HG03432 (cell line): ENCODE results near the gene MXD1.

Source experiments
- ATAC-seq: cut with Tn5 transposase; IDR thresholded peaks from one replicate; pipeline ENCODE4 v1.9.1; 2021; ENCODE audit warnings: mild to moderate bottlenecking, moderate library complexity; ENCODE audit not compliant: unreplicated experiment

Gene MXD1

DNA sequence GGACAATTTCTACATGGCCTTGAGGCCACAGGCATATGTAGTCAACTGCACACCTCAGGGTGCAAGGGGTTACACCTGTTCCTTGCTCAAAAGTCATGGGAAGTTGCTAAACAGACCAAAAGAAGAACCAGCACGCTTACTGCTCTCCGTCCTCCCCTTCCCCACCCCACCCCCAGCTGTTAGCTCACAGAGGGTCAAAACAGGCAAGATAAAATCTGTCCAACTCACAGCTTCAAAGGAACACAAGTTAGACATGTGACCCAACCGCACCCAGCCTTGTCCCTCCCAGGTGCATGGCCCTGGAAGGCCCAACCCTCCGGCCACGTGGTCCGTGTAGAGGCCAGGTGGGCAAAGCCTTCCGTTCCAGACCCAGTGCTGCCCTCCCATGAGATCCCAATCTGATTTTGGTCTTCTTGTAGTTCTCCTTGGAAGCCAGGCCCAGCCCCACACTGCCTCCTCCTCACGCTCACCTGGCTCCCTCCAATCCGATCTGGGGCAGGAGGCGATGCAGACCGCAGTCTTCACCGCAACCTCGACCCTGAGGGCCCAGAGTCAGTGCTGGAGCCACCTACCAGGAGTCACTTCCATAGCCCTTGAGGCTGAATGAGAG lies 61.0 kb downstream of the MXD1 start:
- ATAC-seq = no peak

DNA sequence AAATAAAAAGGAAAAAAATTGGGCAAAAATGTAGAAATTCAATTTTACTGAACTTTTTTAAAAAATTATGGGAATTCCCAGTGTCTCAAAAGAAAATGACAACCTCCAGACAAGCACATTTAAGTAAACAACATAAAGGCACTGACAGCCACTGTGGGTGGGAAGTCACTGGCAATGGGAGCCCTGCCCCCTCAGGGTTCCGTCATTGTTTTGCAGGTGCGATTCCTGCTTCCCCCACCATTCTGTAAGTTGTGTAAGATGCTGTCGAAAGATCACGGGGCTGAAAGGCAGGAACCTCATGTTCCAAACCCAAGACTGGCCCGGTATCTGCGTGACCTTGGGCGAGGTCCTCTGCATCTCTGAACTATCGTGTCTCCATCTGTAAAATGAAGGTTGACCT lies 62.3 kb downstream of the MXD1 start:
- no peak for ATAC-seq

DNA sequence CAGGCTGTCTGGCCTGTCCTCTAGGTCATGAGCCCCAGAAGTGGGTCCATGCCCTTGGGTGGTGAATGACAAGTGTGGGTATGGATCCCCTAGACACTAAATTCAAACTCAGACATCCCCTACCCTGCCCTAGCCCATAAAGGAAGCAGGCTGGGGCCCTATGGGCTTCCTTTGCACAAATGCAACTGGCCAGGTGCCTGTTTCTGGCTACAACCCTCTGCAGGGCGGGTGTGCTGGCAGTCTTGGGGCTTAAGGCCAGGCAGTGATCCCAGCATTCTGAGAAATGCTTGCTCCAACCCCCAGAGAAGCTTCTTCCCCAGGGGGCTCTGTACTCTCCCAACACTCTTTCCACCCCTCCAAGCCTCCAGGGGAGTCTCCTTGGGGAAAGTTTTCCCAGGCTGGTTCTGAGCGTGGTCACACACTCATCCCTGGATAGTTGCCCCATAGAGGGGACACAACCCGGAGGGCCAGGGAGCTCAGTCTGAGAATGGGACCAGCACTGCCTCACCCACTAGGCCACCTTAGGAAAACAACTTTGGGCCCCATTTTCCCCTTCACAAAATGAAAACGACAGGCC lies 63.1 kb downstream of the MXD1 start:
- ATAC-seq = no peak

DNA sequence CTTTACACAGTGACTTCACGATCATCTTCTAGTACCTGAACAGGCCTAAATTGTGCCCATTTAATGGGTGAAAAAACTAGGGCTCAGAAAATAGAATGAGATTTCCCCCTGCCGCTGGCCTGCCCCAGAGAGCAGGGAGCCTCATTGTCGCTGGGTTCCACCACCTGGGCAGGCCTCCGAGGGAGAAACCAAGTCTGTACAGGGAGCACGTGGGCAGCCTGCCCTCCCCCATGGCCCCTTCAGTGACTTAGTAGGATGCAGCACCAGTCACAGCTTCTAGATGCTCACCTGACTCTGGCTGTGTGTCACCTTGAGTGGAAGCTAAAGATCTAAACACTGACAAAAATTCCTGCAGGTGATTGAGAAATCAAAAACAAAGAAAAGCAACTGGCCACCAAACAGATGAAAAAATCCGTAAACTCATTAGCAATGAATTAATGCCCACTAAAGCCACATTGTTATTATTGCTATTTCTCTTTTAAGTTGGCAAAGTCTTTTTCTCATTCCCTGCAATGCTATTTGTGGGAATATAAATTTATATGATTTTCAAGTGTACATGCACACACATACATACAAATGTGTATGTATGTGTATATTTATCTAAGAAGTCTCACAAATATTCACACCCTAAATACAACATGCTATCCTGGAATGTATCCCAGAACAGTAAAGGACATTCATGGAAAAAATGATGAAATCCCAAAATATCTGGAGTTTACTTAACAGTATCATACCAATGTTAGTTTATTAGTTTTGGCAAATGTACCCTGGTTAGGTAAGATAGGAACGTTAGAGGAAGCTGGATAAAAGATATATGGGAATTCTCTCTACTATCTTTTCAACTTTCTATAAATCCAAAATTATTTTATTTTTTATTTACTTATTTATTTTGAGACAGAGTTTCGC lies 65.2 kb downstream of the MXD1 start:
- ATAC-seq = no peak

DNA sequence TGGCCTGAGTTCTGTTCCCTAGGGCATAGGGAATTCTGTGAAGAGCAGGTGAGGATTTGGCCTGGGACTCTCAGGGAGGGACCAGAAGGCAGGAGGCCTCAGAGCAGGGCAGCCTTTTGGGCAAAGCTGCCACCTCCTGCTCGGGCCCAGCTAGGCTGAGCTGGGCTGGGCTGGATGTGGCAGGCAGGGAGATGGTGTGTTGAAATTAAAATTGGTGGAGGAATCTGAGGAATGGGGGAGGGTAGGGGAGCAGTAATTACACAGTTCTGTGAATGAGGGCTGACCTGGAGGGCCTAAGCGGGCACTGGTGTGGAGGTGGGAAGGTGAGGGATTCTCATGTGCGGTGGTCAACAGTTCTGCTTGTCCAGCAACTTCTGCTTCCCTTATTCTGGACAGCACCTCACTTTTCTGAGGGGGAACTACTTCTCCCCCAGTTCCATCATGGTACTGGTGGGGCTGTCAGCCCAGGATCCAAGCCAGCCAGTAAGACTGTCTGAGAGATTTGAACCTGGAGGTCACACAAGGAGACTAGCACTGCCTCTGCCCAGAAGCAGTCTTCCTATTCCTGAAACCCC lies 68.6 kb downstream of the MXD1 start:
- no peak for ATAC-seq

DNA sequence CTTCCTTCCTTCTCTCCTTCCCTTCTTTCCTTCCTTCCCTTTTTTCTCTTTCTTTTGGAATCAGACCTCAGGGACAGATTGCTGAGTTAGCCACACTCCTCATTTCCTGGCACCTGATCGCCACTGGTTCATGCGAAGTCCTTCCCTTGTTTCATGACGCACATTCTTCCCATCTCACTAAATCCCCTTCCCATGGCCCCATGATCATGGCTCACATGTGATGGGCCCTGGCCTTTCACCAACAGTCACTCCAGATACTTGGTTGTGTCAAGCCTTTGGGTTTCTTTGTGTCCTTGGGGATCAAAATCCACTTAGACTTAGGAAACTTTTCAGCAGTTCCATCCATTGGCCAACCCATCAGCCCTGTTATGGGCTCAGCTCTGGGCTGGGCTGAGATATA lies 70.3 kb downstream of the MXD1 start:
- ATAC-seq = no peak

DNA sequence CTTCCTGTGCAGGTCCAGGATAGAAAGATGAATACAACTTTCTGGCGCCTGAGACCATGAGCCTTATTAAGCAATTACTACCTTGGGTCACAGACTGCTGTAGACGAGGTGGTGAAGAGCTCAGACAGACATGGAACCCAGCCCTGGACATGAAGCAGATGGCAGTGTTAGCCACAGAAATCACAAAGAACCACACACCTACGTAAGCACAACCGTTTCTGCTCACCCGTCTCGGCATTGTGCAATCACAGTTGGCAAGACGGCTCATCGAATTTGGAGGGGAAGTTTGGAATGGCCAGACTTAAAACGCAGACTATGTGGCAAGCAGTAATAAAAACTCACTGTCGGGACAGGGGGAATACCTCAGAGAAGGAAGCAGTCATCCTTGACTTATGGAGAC lies 70.8 kb downstream of the MXD1 start:
- ATAC-seq = no peak

DNA sequence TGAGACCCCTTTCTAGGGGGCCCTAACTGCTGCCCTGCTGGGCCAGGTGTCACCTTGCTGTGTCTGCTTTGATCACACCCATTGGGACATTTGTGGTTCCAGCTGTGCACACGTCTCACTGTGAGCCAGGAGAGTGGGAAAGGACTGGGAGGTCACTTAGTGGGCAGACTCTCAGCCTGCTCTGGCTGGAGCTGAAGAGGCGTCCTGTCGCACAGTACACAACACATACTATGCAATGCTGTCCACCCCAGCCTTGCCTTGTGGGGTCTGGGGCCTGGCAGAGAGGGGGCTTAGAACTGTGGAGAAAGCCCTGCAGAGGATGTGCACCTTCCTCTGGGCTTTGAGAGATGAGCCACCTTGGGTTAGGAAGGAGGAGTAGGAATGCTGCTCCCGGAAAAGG lies 71.8 kb downstream of the MXD1 start:
- no peak for ATAC-seq

DNA sequence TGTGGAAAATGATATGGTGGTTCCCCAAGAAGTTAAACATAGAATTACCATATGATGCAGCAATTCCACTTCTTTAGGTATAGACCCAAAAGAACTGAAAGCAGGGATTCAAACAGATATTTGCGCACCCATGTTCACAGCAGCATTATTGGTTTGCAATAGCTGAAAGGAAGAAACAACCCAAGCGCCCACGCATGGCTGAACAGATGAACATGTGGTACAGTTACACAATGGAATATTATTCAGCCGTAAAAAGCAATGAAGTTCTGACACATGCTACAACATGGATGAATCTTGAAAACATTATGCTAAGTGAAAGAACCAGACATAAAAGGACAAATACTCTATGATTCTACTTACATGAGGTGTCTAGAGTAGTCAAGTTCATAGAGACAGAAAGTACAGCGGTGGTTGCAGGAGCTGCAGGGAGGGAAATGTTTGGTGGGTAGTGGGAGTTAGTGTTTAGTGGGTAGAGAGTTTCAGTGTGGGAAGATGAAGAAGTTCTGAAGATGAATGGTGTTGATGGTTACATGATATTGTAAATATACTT lies 73.3 kb downstream of the MXD1 start:
- ATAC-seq = no peak

DNA sequence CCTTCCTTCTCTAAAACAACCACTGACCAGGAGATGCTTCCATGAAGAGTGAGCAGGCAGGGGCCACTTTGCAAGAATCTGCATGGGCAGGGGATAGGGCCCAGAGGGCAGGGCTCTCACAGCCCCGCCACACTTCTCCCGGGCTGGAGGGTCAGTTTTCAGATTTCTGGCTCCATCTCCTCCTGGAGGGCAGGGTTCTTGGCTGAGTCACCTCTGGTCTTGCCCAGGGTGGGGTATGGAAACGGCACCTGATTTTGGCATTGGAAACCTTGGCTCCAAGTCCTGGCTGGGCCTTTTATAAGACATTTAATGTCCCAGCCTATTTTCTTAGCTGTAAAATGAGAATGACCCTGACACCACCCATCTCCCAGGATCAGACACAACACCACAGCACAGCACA lies 74.1 kb downstream of the MXD1 start:
- ATAC-seq = no peak

DNA sequence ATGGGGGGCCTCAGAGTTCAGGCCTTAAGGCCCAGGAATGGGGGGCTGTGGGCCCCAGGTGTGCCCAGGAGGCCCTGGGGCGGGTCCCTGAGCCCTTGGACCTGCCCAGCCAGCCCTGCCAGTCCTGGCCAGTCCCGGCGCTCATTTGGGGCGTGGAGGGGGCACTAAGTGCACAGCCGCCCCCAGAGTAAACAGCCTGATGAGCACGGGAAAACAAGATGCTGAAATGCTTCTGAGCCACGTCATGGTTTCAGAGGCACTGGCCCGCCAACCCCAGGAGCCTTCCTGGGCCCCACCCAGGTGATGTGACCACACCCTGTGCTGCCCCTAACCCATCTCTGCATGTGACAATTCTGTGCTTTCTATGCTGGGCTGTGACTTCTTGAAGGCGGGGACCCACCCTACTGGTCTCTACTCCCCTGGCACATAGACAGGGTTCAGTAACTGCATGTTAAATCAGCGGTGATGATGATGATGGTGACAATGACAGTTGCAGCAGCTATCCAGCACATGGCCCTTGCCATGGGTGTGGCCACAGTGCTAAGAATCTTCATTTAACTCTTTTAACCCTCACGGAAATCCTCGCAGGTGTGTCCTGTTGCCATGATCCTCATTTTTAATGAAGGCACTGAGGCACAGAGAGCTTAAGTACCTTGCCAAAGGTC lies 74.7 kb downstream of the MXD1 start:
- no peak for ATAC-seq
